H9 (cell line): ENCODE data around the gene SFXN2. TPM values are rescaled to one million over a fixed set of nuclear protein-coding genes. Genes with fewer than 3 reads are reported as not detected.

ENCODE experiments used
- DNase-seq: peaks from one replicate; pipeline ENCODE4 v3.0.0-alpha.2; 2017
- H2AFZ ChIP-seq: one replicate; pipeline ENCODE4 v1.6.1; 2013; ENCODE audit warnings: mild to moderate bottlenecking, low read length, control low read depth, moderate library complexity
- H2AK5ac ChIP-seq: 2 replicates; pipeline ENCODE4 v1.6.1; 2013; ENCODE audit warnings: low read length, control low read depth, mixed read lengths; ENCODE audit not compliant: insufficient read length
- H2BK120ac ChIP-seq: one replicate; pipeline ENCODE4 v1.6.1; 2013; ENCODE audit warnings: low read depth, mild to moderate bottlenecking, low read length, control low read depth, inconsistent platforms; ENCODE audit not compliant: poor library complexity, severe bottlenecking
- H2BK12ac ChIP-seq: 2 replicates; pipeline ENCODE4 v1.6.1; 2013; ENCODE audit warnings: low read length, control low read depth, mixed read lengths, low read depth; ENCODE audit not compliant: insufficient read length
- H2BK15ac ChIP-seq: 2 replicates; pipeline ENCODE4 v1.6.1; 2013; ENCODE audit warnings: low read depth, low read length, control low read depth
- H2BK20ac ChIP-seq: one replicate; pipeline ENCODE4 v1.6.1; 2013; ENCODE audit warnings: low read depth, mild to moderate bottlenecking, low read length, control low read depth, inconsistent platforms; ENCODE audit not compliant: poor library complexity, severe bottlenecking
- H2BK5ac ChIP-seq: 2 replicates; pipeline ENCODE4 v1.6.1; 2013; ENCODE audit warnings: low read length, control low read depth, mixed read lengths; ENCODE audit not compliant: insufficient read length
- H3K14ac ChIP-seq: 2 replicates; pipeline ENCODE4 v1.6.1; 2013; ENCODE audit warnings: low read length, control low read depth; ENCODE audit not compliant: insufficient read depth
- H3K18ac ChIP-seq: 2 replicates; pipeline ENCODE4 v1.6.1; 2013; ENCODE audit warnings: low read depth, mild to moderate bottlenecking, mixed read lengths, low read length, control low read depth; ENCODE audit not compliant: insufficient read length
- H3K23ac ChIP-seq: 2 replicates; pipeline ENCODE4 v1.6.1; 2013; ENCODE audit warnings: low read length, control low read depth, mixed read lengths, low read depth; ENCODE audit not compliant: insufficient read length
- H3K23me2 ChIP-seq: 2 replicates; pipeline ENCODE4 v1.6.1; 2013; ENCODE audit warnings: low read depth, mild to moderate bottlenecking, mixed read lengths, low read length, control low read depth; ENCODE audit not compliant: insufficient read length, poor library complexity, severe bottlenecking
- H3K27ac ChIP-seq: 2 replicates; pipeline ENCODE4 v1.5.1; 2013; ENCODE audit warnings: low read length, control low read depth, mixed read lengths, low read depth; ENCODE audit not compliant: insufficient read length
- H3K27me3 ChIP-seq: 2 replicates; pipeline ENCODE4 v1.6.1; 2013; ENCODE audit warnings: low read length, control low read depth, inconsistent platforms; ENCODE audit not compliant: insufficient read depth
- H3K4ac ChIP-seq: 2 replicates; pipeline ENCODE4 v1.6.1; 2013; ENCODE audit warnings: low read depth, mild to moderate bottlenecking, control low read depth, inconsistent platforms, low read length, moderate library complexity
- H3K4me1 ChIP-seq: 2 replicates; pipeline ENCODE4 v1.6.1; 2013; ENCODE audit warnings: low read length, control low read depth, inconsistent platforms; ENCODE audit not compliant: insufficient read depth
- H3K4me2 ChIP-seq: 2 replicates; pipeline ENCODE4 v1.6.1; 2013; ENCODE audit warnings: low read length, control low read depth, mixed read lengths; ENCODE audit not compliant: insufficient read length, insufficient read depth
- H3K56ac ChIP-seq: 2 replicates; pipeline ENCODE4 v1.6.1; 2013; ENCODE audit warnings: low read depth, mild to moderate bottlenecking, mixed read lengths, low read length, control low read depth; ENCODE audit not compliant: insufficient read length
- H3K79me1 ChIP-seq: 2 replicates; pipeline ENCODE4 v1.6.1; 2013; ENCODE audit warnings: low read depth, mild to moderate bottlenecking, moderate library complexity, low read length, control low read depth, inconsistent platforms; ENCODE audit not compliant: insufficient read depth, poor library complexity, severe bottlenecking
- H3K79me2 ChIP-seq: 2 replicates; pipeline ENCODE4 v1.6.1; 2013; ENCODE audit warnings: low read length, control low read depth, inconsistent platforms; ENCODE audit not compliant: insufficient read depth
- H3K9ac ChIP-seq: 2 replicates; pipeline ENCODE4 v1.6.1; 2013; ENCODE audit warnings: low read length, control low read depth, mixed read lengths; ENCODE audit not compliant: insufficient read length; ENCODE audit errors: extremely low read depth
- H3K9me3 ChIP-seq: one replicate; pipeline ENCODE4 v1.6.1; 2013; ENCODE audit warnings: low read depth, low read length, inconsistent platforms; ENCODE audit not compliant: control insufficient read depth
- H3T11ph ChIP-seq: one replicate; pipeline ENCODE4 v1.6.1; 2013; ENCODE audit warnings: mild to moderate bottlenecking, low read length, control low read depth, inconsistent platforms
- H4K20me1 ChIP-seq: one replicate; pipeline ENCODE4 v1.6.1; 2013; ENCODE audit not compliant: control insufficient read depth, insufficient read length, insufficient read depth
- H4K5ac ChIP-seq: 2 replicates; pipeline ENCODE4 v1.6.1; 2013; ENCODE audit warnings: low read depth, mild to moderate bottlenecking, mixed read lengths, low read length, control low read depth; ENCODE audit not compliant: insufficient read length
- H4K8ac ChIP-seq: replicated peaks from 2 replicates; pipeline ENCODE4 v1.6.1; 2013; ENCODE audit warnings: low read length, control low read depth, mixed read lengths, low read depth; ENCODE audit not compliant: insufficient read length
- H4K91ac ChIP-seq: 2 replicates; pipeline ENCODE4 v1.6.1; 2013; ENCODE audit warnings: low read depth, mild to moderate bottlenecking, moderate library complexity, mixed read lengths, low read length, control low read depth; ENCODE audit not compliant: insufficient read length
- H3K27ac Mint-ChIP-seq, 3 experiments: 2 replicates in 2 of 3; 3 replicates in 1 of 3; pipeline ENCODE4 v1.8.0; 2020 to 2021; ENCODE audit warnings: mixed read lengths in 3 of 3, mild to moderate bottlenecking in 1 of 3, moderate library complexity in 1 of 3
- H3K27me3 Mint-ChIP-seq: 2 replicates; pipeline ENCODE4 v1.8.0; 2021; ENCODE audit warnings: low read depth, mild to moderate bottlenecking, moderate library complexity, mixed read lengths
- H3K36me3 Mint-ChIP-seq, 3 experiments: 2 replicates in 2 of 3; 3 replicates in 1 of 3; pipeline ENCODE4 v1.8.0; 2020 to 2021; ENCODE audit warnings: low read depth in 3 of 3, mixed read lengths in 3 of 3; ENCODE audit not compliant: insufficient read depth in 1 of 3
- H3K4me1 Mint-ChIP-seq, 2 experiments: 2 replicates each; pipeline ENCODE4 v1.8.0; 2020; ENCODE audit warnings: mixed read lengths in 2 of 2
- H3K4me3 Mint-ChIP-seq, 2 experiments: 2 replicates in 1 of 2; 3 replicates in 1 of 2; pipeline ENCODE4 v1.8.0; 2020 to 2021; ENCODE audit warnings: mild to moderate bottlenecking in 2 of 2, mixed read lengths in 2 of 2, moderate library complexity in 1 of 2
- H3K9me3 Mint-ChIP-seq, 2 experiments: 2 replicates in 1 of 2; 3 replicates in 1 of 2; pipeline ENCODE4 v1.8.0; 2020; ENCODE audit warnings: mild to moderate bottlenecking in 2 of 2, mixed read lengths in 2 of 2, moderate library complexity in 1 of 2
- WGBS: extraction: QIAGEN DNeasy Blood & Tissue Kit; methylation state at CpG from one replicate; pipeline ENCODE4 v1.1.7; 2013; ENCODE audit warnings: missing lambda C conversion rate, low lambda C conversion rate, mixed read lengths; ENCODE audit not compliant: insufficient read length; ENCODE audit errors: extremely low coverage; 5-methylcytosine and 5-hydroxymethylcytosine counted together
- total RNA-seq: library from RNA; stranded (reverse); gene quantifications from 2 replicates; pipeline ENCODE4 v1.2.1, GENCODE V29; 2021
- TF ChIP-seq, protein P1 (sequence below): fragments of 200-600 bp; sonication (generic); conservative IDR thresholded peaks from 3 replicates; pipeline ENCODE4 v1.8.0; 2021; ENCODE audit warnings: antibody characterized with exemption, mild to moderate bottlenecking

The SFXN2 gene
- total RNA-seq, 1 experiment from 2014 or later: 34.7 TPM

DNA sequence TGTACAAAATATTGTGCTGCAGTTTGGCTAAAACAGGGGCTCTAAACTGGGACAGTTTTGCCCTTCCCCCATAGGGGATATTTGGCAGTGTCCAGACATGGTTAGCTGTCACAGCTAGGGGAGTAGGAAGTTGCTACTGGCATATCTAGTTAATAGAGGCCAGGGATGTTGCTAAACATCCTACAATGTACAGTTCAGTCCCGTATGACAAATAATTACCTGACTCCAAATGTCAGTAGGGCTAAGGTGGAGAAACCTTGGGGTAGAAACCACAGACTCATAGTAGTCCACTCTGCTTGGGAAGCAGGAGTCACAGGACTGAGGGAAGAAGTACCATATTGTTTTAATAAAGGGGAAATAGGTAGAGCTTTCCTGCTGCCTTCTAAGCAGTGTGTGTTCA lies 69.1 kb downstream of the SFXN2 start:
- Mint-ChIP-seq H3K4me1 (peaks cover 25 to 30% of the 10 kb centered on the region in 2 experiments), H3K4me3 (no peak overlapping the region), H3K36me3 (no peaks in the 10 kb centered on the region), H3K9me3 (no peaks in the 10 kb centered on the region), H3K27me3 (no peaks in the 10 kb centered on the region), H3K27ac (no peak overlapping the region)
- H3K27me3 ChIP-seq: no peaks in the 10 kb centered on the region
- H3K27ac ChIP-seq: no peak overlapping the region
- no peaks in the 10 kb centered on the region for H3K79me1 ChIP-seq
- H3K56ac ChIP-seq: no peak overlapping the region
- no peak overlapping the region for H2BK120ac ChIP-seq
- peaks cover 11% of the 10 kb centered on the region; the same call in 1 of the 2 replicates for H3K4me1 ChIP-seq
- H3K18ac ChIP-seq: no peak overlapping the region
- H3K4ac ChIP-seq: no peak overlapping the region
- no peaks in the 10 kb centered on the region for H3K79me2 ChIP-seq
- no peak overlapping the region for H2BK15ac ChIP-seq
- no peak overlapping the region for H2BK5ac ChIP-seq
- no peaks in the 10 kb centered on the region for H3K9me3 ChIP-seq
- H2AFZ ChIP-seq: no peak overlapping the region
- no peak overlapping the region for H3K23ac ChIP-seq
- no peak for DNase-seq
- H3K9ac ChIP-seq: no peak overlapping the region
- H3K14ac ChIP-seq: no peak overlapping the region
- H2AK5ac ChIP-seq: no peak overlapping the region
- TF ChIP-seq, protein P1, sequence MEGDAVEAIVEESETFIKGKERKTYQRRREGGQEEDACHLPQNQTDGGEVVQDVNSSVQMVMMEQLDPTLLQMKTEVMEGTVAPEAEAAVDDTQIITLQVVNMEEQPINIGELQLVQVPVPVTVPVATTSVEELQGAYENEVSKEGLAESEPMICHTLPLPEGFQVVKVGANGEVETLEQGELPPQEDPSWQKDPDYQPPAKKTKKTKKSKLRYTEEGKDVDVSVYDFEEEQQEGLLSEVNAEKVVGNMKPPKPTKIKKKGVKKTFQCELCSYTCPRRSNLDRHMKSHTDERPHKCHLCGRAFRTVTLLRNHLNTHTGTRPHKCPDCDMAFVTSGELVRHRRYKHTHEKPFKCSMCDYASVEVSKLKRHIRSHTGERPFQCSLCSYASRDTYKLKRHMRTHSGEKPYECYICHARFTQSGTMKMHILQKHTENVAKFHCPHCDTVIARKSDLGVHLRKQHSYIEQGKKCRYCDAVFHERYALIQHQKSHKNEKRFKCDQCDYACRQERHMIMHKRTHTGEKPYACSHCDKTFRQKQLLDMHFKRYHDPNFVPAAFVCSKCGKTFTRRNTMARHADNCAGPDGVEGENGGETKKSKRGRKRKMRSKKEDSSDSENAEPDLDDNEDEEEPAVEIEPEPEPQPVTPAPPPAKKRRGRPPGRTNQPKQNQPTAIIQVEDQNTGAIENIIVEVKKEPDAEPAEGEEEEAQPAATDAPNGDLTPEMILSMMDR: no peak
- no peaks in the 10 kb centered on the region for H3K23me2 ChIP-seq
- no peak overlapping the region for H3K4me2 ChIP-seq
- no peak overlapping the region for H4K91ac ChIP-seq
- WGBS: no CpG with 5 or more reads among the region's 1 CpG
- no peak overlapping the region for H4K8ac ChIP-seq
- no peak overlapping the region for H2BK20ac ChIP-seq
- no peak overlapping the region for H2BK12ac ChIP-seq
- no peaks in the 10 kb centered on the region for H4K20me1 ChIP-seq
- H4K5ac ChIP-seq: no peak overlapping the region
- H3T11ph ChIP-seq: no peak overlapping the region
